Astrocyte (in vitro differentiated cells and primary cell): ENCODE measurements around the gene GRIK3.

Source experiments
- CTCF ChIP-seq: IDR thresholded peaks from 2 replicates; pipeline ENCODE4 v1.5.1; 2011; ENCODE audit warnings: low read depth, mild to moderate bottlenecking, inconsistent platforms, low read length, moderate library complexity; ENCODE audit not compliant: insufficient read depth
- EZH2 ChIP-seq: IDR thresholded peaks from 2 replicates; pipeline ENCODE4 v1.6.1; 2012; ENCODE audit warnings: mild to moderate bottlenecking, low read length, inconsistent platforms; ENCODE audit not compliant: insufficient read depth

GRCh38 chr1:37034121-37035013 lies at the start of gene GRIK3:
- no peak for TF ChIP-seq CTCF
- TF ChIP-seq EZH2 = peak; percentile 66
